Liver (tissue), 9 donors: Measurements from ENCODE around the gene MIPEP. TPM values are rescaled to one million over a fixed set of nuclear protein-coding genes. Genes with fewer than 3 reads are reported as not detected.

Experiments used
- DNase-seq: peaks from one replicate; pipeline ENCODE4 v3.0.0-alpha.2; 2017; ENCODE audit warnings: low spot score
- H3K27ac ChIP-seq, 2 donors: one replicate each; pipeline ENCODE4 v1.7.0; 2013; ENCODE audit warnings: inconsistent platforms in 2 of 2, low read length in 2 of 2, control low read depth in 1 of 2, low read depth in 1 of 2, mild to moderate bottlenecking in 1 of 2
- H3K27me3 ChIP-seq, 4 donors: one replicate each; pipeline versions ENCODE4 v1.6.1 to v1.7.0; 2013; ENCODE audit warnings: low read length in 3 of 4, inconsistent platforms in 1 of 4, mild to moderate bottlenecking in 1 of 4, moderate library complexity in 1 of 4; ENCODE audit not compliant: control insufficient read depth in 4 of 4, insufficient read depth in 4 of 4
- H3K36me3 ChIP-seq, 4 donors: one replicate each; pipeline versions ENCODE4 v1.6.1 to v1.7.0; 2013; ENCODE audit warnings: low read length in 3 of 4, mild to moderate bottlenecking in 3 of 4, low read depth in 1 of 4, moderate library complexity in 1 of 4; ENCODE audit not compliant: control insufficient read depth in 4 of 4, insufficient read depth in 3 of 4
- H3K4me1 ChIP-seq, 4 donors: one replicate each; pipeline versions ENCODE4 v1.6.1 to v1.7.0; 2013; ENCODE audit warnings: low read length in 3 of 4, mild to moderate bottlenecking in 3 of 4, moderate library complexity in 1 of 4; ENCODE audit not compliant: control insufficient read depth in 4 of 4, insufficient read depth in 4 of 4
- H3K4me3 ChIP-seq, 3 donors: one replicate each; pipeline versions ENCODE4 v1.6.1 to v1.7.0; 2013; ENCODE audit warnings: low read length in 3 of 3, control low read depth in 1 of 3, low read depth in 1 of 3, mild to moderate bottlenecking in 1 of 3
- H3K9ac ChIP-seq, 2 donors: one replicate each; pipeline ENCODE4 v1.7.0; 2013; ENCODE audit warnings: low read length in 2 of 2, mild to moderate bottlenecking in 2 of 2, moderate library complexity in 2 of 2, control low read depth in 1 of 2, low read depth in 1 of 2
- H3K9me3 ChIP-seq, 4 donors: one replicate each; pipeline versions ENCODE4 v1.6.1 to v1.7.0; 2013; ENCODE audit warnings: low read length in 3 of 4; ENCODE audit not compliant: control insufficient read depth in 4 of 4
- EGR1 ChIP-seq, 2 donors: IDR thresholded peaks; 2 replicates each; pipeline ENCODE4 v1.6.1; 2016 to 2018; ENCODE audit warnings: antibody characterized with exemption in 2 of 2, low read depth in 2 of 2
- FOXA1 ChIP-seq: IDR thresholded peaks from 2 replicates; pipeline ENCODE4 v1.6.1; 2016; ENCODE audit warnings: antibody characterized with exemption
- FOXA2 ChIP-seq: IDR thresholded peaks from 2 replicates; pipeline ENCODE4 v1.6.1; 2016; ENCODE audit warnings: antibody characterized with exemption
- GABPA ChIP-seq, 2 donors: IDR thresholded peaks in 1 of 2; conservative IDR thresholded peaks in 1 of 2; 2 replicates each; pipeline ENCODE4 v1.6.1; 2016; ENCODE audit warnings: antibody characterized with exemption in 2 of 2, mild to moderate bottlenecking in 1 of 2, moderate library complexity in 1 of 2
- HNF4A ChIP-seq, 2 donors: conservative IDR thresholded peaks; 2 replicates each; pipeline ENCODE4 v1.6.1; 2016; ENCODE audit warnings: antibody characterized with exemption in 2 of 2, mild to moderate bottlenecking in 2 of 2
- HNF4G ChIP-seq: IDR thresholded peaks from 2 replicates; pipeline ENCODE4 v1.6.1; 2016; ENCODE audit warnings: antibody characterized with exemption
- JUND ChIP-seq, 2 donors: IDR thresholded peaks; 2 replicates each; pipeline ENCODE4 v1.6.1; 2016; ENCODE audit warnings: antibody characterized with exemption in 2 of 2
- MAX ChIP-seq: IDR thresholded peaks from 2 replicates; pipeline ENCODE4 v1.6.1; 2016; ENCODE audit warnings: antibody characterized with exemption
- NR2F2 ChIP-seq: IDR thresholded peaks from 2 replicates; pipeline ENCODE4 v1.6.1; 2016; ENCODE audit warnings: antibody characterized with exemption
- RAD21 ChIP-seq, 2 donors: IDR thresholded peaks; 2 replicates each; pipeline ENCODE4 v1.6.1; 2016; ENCODE audit warnings: antibody characterized with exemption in 2 of 2, mild to moderate bottlenecking in 2 of 2
- REST ChIP-seq: IDR thresholded peaks from 2 replicates; pipeline ENCODE4 v1.6.1; 2016; ENCODE audit warnings: antibody characterized with exemption, mild to moderate bottlenecking
- RXRA ChIP-seq, 2 donors: IDR thresholded peaks; 2 replicates each; pipeline ENCODE4 v1.6.1; 2017 to 2018; ENCODE audit warnings: antibody characterized with exemption in 2 of 2, mild to moderate bottlenecking in 1 of 2
- SP1 ChIP-seq: IDR thresholded peaks from 2 replicates; pipeline ENCODE4 v1.6.1; 2018; ENCODE audit warnings: antibody characterized with exemption, mild to moderate bottlenecking
- TAF1 ChIP-seq: conservative IDR thresholded peaks from 2 replicates; pipeline ENCODE4 v1.6.1; 2016; ENCODE audit warnings: antibody characterized with exemption, mild to moderate bottlenecking
- YY1 ChIP-seq: IDR thresholded peaks from 2 replicates; pipeline ENCODE4 v1.6.1; 2016; ENCODE audit warnings: antibody characterized with exemption, mild to moderate bottlenecking
- WGBS: extraction: QIAGEN DNeasy Blood & Tissue Kit; methylation state at CpG from one replicate; pipeline ENCODE4 v1.1.7; 2013; 5-methylcytosine and 5-hydroxymethylcytosine counted together
- polyA plus RNA-seq, 2 donors: library from polyadenylated mRNA; stranded (reverse) in 1 of 2; unstranded in 1 of 2; fragments of 200-250 nt in 1 of 2; fragments of >200 nt in 1 of 2; fragmentation: Nextera tagmentation in 1 of 2; extraction: Ambion mirVana in 1 of 2; gene quantifications; one replicate each; pipeline versions ENCODE4 v1.2.1 to v1.2.3, GENCODE V29; 2013 to 2015
- total RNA-seq, 2 donors: library from RNA; depleted of rRNA; stranded (reverse); fragments of >200 nt; gene quantifications; one replicate each; pipeline ENCODE4 v1.2.3, GENCODE V29; 2014
- TF ChIP-seq, protein P1 (sequence below): IDR thresholded peaks from 2 replicates; pipeline ENCODE4 v1.6.1; 2016; ENCODE audit warnings: antibody characterized with exemption
- TF ChIP-seq, protein P2 (sequence below): fragments of 150-350 bp; IDR thresholded peaks from 2 replicates; pipeline ENCODE4 v1.5.1; 2017; ENCODE audit warnings: improper control_type of control experiment, low read depth, low read length; ENCODE audit not compliant: missing input control
- TF ChIP-seq, protein P3 (sequence below): IDR thresholded peaks from 2 replicates; pipeline ENCODE4 v1.6.1; 2016; ENCODE audit warnings: antibody characterized with exemption
- donor health status: healthy.
- donor health status: healthy.
- donor health status: healthy.
- donor health status: healthy.
- donor health status: healthy.

Gene MIPEP
- total and polyA plus RNA-seq, 4 donors = 7.4 to 11.7 (median 10.2) TPM

- H3K9ac ChIP-seq = no peak overlapping the region
- H3K27ac ChIP-seq = no peak overlapping the region
- H3K4me1 ChIP-seq = no peaks in the 10 kb centered on the region
- no peak for DNase-seq
- TF ChIP-seq, protein P1, sequence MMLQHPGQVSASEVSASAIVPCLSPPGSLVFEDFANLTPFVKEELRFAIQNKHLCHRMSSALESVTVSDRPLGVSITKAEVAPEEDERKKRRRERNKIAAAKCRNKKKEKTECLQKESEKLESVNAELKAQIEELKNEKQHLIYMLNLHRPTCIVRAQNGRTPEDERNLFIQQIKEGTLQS = no peak
- TF ChIP-seq REST (no peak), SP1 (no peak), FOXA1 (no peak), TAF1 (no peak), YY1 (no peak), MAX (no peak), HNF4A (conservative IDR thresholded peaks at IDR 0.05) (no peak), RAD21 (IDR thresholded peaks at IDR 0.05) (no peak), JUND (IDR thresholded peaks at IDR 0.05) (no peak), HNF4G (no peak), GABPA (IDR thresholded peaks at IDR 0.05 in 1 of 2, conservative IDR thresholded peaks at IDR 0.05 in 1 of 2) (no peak)
- TF ChIP-seq, protein P2, sequence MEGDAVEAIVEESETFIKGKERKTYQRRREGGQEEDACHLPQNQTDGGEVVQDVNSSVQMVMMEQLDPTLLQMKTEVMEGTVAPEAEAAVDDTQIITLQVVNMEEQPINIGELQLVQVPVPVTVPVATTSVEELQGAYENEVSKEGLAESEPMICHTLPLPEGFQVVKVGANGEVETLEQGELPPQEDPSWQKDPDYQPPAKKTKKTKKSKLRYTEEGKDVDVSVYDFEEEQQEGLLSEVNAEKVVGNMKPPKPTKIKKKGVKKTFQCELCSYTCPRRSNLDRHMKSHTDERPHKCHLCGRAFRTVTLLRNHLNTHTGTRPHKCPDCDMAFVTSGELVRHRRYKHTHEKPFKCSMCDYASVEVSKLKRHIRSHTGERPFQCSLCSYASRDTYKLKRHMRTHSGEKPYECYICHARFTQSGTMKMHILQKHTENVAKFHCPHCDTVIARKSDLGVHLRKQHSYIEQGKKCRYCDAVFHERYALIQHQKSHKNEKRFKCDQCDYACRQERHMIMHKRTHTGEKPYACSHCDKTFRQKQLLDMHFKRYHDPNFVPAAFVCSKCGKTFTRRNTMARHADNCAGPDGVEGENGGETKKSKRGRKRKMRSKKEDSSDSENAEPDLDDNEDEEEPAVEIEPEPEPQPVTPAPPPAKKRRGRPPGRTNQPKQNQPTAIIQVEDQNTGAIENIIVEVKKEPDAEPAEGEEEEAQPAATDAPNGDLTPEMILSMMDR = no peak
- TF ChIP-seq, protein P3, sequence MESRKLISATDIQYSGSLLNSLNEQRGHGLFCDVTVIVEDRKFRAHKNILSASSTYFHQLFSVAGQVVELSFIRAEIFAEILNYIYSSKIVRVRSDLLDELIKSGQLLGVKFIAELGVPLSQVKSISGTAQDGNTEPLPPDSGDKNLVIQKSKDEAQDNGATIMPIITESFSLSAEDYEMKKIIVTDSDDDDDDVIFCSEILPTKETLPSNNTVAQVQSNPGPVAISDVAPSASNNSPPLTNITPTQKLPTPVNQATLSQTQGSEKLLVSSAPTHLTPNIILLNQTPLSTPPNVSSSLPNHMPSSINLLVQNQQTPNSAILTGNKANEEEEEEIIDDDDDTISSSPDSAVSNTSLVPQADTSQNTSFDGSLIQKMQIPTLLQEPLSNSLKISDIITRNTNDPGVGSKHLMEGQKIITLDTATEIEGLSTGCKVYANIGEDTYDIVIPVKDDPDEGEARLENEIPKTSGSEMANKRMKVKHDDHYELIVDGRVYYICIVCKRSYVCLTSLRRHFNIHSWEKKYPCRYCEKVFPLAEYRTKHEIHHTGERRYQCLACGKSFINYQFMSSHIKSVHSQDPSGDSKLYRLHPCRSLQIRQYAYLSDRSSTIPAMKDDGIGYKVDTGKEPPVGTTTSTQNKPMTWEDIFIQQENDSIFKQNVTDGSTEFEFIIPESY = no peak
- H3K27me3 ChIP-seq = no peaks in the 10 kb centered on the region
- H3K9me3 ChIP-seq = no peaks in the 10 kb centered on the region
- WGBS = 82% methylated on average over 3 of the region's 3 CpGs
- peaks cover 0 to 1% (median 0%) of the 10 kb centered on the region in 4 donors for H3K36me3 ChIP-seq
- no peak overlapping the region for H3K4me3 ChIP-seq
These were observed 200.9 kb downstream of the MIPEP start for GRCh38 chr13:23688336-23688735.

DNA sequence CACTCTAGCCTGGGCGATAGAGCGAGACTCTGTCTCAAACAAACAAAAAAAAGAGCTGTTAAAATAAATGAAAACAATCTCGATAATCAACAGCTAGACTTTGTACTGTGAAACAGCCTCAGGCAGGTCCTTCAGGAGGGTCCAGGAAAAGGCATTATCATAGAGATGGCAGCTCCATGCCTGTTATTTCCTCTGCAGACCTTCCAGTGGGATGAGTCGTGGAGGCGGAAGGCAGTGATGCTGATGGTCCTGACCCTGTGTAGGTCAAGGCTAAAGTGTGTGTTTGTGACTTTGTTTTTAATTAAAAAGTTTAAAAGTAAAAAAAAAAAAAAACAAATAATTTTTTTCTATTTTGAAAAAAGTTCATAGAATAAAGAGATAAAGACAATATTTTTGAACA is 201.6 kb downstream of the MIPEP start:
- 79% methylated on average over 5 of the region's 5 CpGs for WGBS
- Histone ChIP-seq H3K4me3 (no peak overlapping the region), H3K27me3 (no peaks in the 10 kb centered on the region), H3K4me1 (no peaks in the 10 kb centered on the region), H3K27ac (no peak overlapping the region), H3K9ac (no peak overlapping the region), H3K9me3 (no peaks in the 10 kb centered on the region), H3K36me3 (peaks cover 0 to 1% (median 0%) of the 10 kb centered on the region in 4 donors)
- no peak for DNase-seq
- TF ChIP-seq RXRA (IDR thresholded peaks at IDR 0.05) (no peak), SP1 (no peak), YY1 (no peak), NR2F2 (no peak), FOXA1 (no peak), REST (no peak), HNF4G (no peak), EGR1 (IDR thresholded peaks at IDR 0.05; ENCODE audit: low read depth in 2 of 2) (no peak), HNF4A (conservative IDR thresholded peaks at IDR 0.05) (no peak), RAD21 (IDR thresholded peaks at IDR 0.05) (no peak), FOXA2 (no peak), MAX (no peak)
- TF ChIP-seq, protein P2 = no peak
